Activated naive CD4-positive, alpha-beta T cell treated with Interleukin-2 at 50 U/mL for 16 hours (primary cell): ENCODE measurements around the gene GSE1.

Experiments used
- DNase-seq: peaks from one replicate; pipeline ENCODE4 v3.0.0-alpha.2; 2020

Gene GSE1

GRCh38 chr16:85636234-85636812, 23.2 kb downstream of the GSE1 start:
- DNase-seq = no peak

GRCh38 chr16:85637061-85637807, 24.1 kb downstream of the GSE1 start:
- no peak for DNase-seq

- no peak for DNase-seq
Observed at GRCh38 chr16:85637808-85638647, 24.9 kb downstream of the GSE1 start.

GRCh38 chr16:85638695-85639409, 25.7 kb downstream of the GSE1 start:
- no peak for DNase-seq

GRCh38 chr16:85639529-85640253, 26.6 kb downstream of the GSE1 start:
- no peak for DNase-seq

- no peak for DNase-seq
Observed at GRCh38 chr16:85640254-85640558, 27.1 kb downstream of the GSE1 start.

GRCh38 chr16:85640585-85640984, 27.5 kb downstream of the GSE1 start:
- no peak for DNase-seq

- no peak for DNase-seq
Observed at GRCh38 chr16:85641305-85641704, 28.2 kb downstream of the GSE1 start.

GRCh38 chr16:85641776-85642176, 28.7 kb downstream of the GSE1 start:
- no peak for DNase-seq

GRCh38 chr16:85642762-85643358, 29.7 kb downstream of the GSE1 start:
- no peak for DNase-seq

GRCh38 chr16:85643631-85644030, 30.5 kb downstream of the GSE1 start:
- DNase-seq = no peak

- DNase-seq = no peak
Observed at GRCh38 chr16:85644093-85644712, 31.1 kb downstream of the GSE1 start.

- DNase-seq = no peak
Observed at GRCh38 chr16:85645021-85645589, 32.0 kb downstream of the GSE1 start.

GRCh38 chr16:85646358-85646907, 33.3 kb downstream of the GSE1 start:
- no peak for DNase-seq

- DNase-seq = no peak
Observed at GRCh38 chr16:85646976-85647375, 33.9 kb downstream of the GSE1 start.

GRCh38 chr16:85648070-85648714, 35.1 kb downstream of the GSE1 start:
- DNase-seq = no peak

GRCh38 chr16:85648805-85649204, 35.7 kb downstream of the GSE1 start:
- peak; percentile 24 for DNase-seq

GRCh38 chr16:85649411-85650134, 36.5 kb downstream of the GSE1 start:
- DNase-seq = no peak

- no peak for DNase-seq
Observed at GRCh38 chr16:85650135-85650843, 37.2 kb downstream of the GSE1 start.
